ENCODE results near the gene SMAP1.

DNA sequence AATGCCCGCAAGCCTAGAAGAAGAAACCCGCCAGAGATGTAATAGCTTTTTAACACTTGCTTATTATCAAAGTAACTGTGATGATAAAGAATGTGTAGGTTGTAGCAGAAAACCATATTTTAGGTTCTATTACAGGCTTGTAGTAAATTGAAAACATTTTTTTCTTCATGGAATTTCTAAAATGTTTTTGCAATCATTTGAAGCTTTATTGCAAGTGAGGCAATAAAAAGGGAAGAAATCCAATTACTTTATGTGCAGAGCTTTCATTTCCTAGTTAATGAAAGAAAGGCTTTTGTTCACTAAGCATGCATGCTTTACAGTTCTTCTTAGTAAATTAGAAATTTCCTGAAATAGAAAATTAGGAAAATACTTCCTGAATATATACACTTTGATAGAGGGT lies 154.1 kb downstream of the SMAP1 start:
- TF ChIP-seq EZH2phosphoT487 (IDR thresholded peaks at IDR 0.05; ENCODE audit: insufficient read depth, low read depth) (no peak), EZH2 (IDR thresholded peaks at IDR 0.05; ENCODE audit: insufficient read depth, poor library complexity, severe bottlenecking) (no peak)

Data from GM23248 (cell line).